HL-60 (cell line): ENCODE measurements around the gene SNRPD2.

ENCODE experiments used
- DNase-seq, 2 experiments: peaks; one replicate each; pipeline ENCODE4 v3.0.0-alpha.2; 2010 to 2020; ENCODE audit warnings: low read depth in 1 of 2, low spot score in 1 of 2
- H3K27ac ChIP-seq: fragments of 250-450 bp; sonication (Bioruptor Pico); replicated peaks from 2 replicates; pipeline ENCODE4 v1.5.1; 2020; ENCODE audit warnings: mild to moderate bottlenecking, moderate library complexity
- H3K27me3 ChIP-seq: fragments of 250-450 bp; sonication (Bioruptor Pico); 2 replicates; pipeline ENCODE4 v1.5.1; 2021; ENCODE audit warnings: mild to moderate bottlenecking, moderate library complexity; ENCODE audit not compliant: insufficient read depth, poor library complexity, severe bottlenecking
- H3K4me3 ChIP-seq: replicated peaks from 2 replicates; pipeline ENCODE4 v1.5.1; 2011; ENCODE audit warnings: mild to moderate bottlenecking, control low read depth, low read length; ENCODE audit not compliant: insufficient read depth
- GABPA ChIP-seq: IDR thresholded peaks from 2 replicates; pipeline ENCODE4 v1.6.1; 2012; ENCODE audit warnings: low read depth
- POLR2AphosphoS5 ChIP-seq: IDR thresholded peaks from 2 replicates; pipeline ENCODE4 v1.6.1; 2012; ENCODE audit warnings: low read depth
- SPI1 ChIP-seq: IDR thresholded peaks from 2 replicates; pipeline ENCODE4 v1.6.1; 2012; ENCODE audit warnings: low read depth, mild to moderate bottlenecking, borderline replicate concordance
- TF ChIP-seq, protein P1 (sequence below): IDR thresholded peaks from one replicate; pipeline ENCODE4 v1.5.1; 2011; ENCODE audit warnings: low read length, control low read depth, inconsistent platforms; ENCODE audit not compliant: insufficient read depth
- TF ChIP-seq, protein P2 (sequence below): IDR thresholded peaks from 2 replicates; pipeline ENCODE4 v1.6.1; 2012; ENCODE audit warnings: low read depth; ENCODE audit not compliant: insufficient replicate concordance

The SNRPD2 gene

DNA sequence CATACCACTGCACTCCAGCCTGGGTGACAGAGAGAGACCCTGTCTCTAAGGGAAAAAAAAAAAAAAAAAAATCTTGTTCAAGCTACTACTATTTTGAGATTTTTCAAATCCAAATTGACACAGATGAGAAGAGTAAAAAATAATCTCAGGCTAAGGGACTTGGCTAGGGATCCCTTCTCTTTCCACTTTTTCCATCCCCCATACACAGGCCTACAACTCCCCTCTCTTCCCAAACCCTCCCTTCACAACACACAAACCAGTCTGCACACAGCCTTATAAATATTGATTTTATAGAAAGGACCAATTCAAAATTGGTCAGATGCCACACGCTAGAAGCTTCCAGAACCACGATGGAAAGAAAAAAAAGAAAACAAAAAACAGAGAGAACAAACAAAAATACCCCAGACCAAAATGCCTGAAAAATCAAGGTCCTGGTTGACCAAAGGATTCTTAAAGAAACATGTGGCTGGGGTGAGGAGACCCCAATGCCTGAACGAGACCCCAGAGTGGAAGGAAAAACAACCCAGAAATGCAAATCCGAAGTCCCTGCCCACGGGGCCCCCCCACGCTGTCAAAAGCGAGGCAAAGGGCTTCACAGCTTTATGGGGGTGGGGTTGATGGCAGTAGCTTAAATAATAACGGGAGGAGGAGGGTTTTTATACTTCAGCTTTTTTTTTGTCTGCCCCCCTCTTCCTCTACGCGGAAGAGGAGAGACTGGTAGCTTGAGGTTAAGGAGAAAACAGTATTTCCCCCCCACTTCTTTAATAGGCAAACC, 18.8 kb upstream of the SNRPD2 start:
- H3K27ac ChIP-seq: no peak overlapping the region
- TF ChIP-seq POLR2AphosphoS5: no peak
- TF ChIP-seq, protein P1, sequence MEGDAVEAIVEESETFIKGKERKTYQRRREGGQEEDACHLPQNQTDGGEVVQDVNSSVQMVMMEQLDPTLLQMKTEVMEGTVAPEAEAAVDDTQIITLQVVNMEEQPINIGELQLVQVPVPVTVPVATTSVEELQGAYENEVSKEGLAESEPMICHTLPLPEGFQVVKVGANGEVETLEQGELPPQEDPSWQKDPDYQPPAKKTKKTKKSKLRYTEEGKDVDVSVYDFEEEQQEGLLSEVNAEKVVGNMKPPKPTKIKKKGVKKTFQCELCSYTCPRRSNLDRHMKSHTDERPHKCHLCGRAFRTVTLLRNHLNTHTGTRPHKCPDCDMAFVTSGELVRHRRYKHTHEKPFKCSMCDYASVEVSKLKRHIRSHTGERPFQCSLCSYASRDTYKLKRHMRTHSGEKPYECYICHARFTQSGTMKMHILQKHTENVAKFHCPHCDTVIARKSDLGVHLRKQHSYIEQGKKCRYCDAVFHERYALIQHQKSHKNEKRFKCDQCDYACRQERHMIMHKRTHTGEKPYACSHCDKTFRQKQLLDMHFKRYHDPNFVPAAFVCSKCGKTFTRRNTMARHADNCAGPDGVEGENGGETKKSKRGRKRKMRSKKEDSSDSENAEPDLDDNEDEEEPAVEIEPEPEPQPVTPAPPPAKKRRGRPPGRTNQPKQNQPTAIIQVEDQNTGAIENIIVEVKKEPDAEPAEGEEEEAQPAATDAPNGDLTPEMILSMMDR: no peak
- TF ChIP-seq GABPA: no peak
- TF ChIP-seq, protein P2, sequence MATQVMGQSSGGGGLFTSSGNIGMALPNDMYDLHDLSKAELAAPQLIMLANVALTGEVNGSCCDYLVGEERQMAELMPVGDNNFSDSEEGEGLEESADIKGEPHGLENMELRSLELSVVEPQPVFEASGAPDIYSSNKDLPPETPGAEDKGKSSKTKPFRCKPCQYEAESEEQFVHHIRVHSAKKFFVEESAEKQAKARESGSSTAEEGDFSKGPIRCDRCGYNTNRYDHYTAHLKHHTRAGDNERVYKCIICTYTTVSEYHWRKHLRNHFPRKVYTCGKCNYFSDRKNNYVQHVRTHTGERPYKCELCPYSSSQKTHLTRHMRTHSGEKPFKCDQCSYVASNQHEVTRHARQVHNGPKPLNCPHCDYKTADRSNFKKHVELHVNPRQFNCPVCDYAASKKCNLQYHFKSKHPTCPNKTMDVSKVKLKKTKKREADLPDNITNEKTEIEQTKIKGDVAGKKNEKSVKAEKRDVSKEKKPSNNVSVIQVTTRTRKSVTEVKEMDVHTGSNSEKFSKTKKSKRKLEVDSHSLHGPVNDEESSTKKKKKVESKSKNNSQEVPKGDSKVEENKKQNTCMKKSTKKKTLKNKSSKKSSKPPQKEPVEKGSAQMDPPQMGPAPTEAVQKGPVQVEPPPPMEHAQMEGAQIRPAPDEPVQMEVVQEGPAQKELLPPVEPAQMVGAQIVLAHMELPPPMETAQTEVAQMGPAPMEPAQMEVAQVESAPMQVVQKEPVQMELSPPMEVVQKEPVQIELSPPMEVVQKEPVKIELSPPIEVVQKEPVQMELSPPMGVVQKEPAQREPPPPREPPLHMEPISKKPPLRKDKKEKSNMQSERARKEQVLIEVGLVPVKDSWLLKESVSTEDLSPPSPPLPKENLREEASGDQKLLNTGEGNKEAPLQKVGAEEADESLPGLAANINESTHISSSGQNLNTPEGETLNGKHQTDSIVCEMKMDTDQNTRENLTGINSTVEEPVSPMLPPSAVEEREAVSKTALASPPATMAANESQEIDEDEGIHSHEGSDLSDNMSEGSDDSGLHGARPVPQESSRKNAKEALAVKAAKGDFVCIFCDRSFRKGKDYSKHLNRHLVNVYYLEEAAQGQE: no peak
- no peak for TF ChIP-seq SPI1
- no peak overlapping the region for H3K4me3 ChIP-seq
- no peaks in the 10 kb centered on the region for H3K27me3 ChIP-seq
- no peak for DNase-seq

DNA sequence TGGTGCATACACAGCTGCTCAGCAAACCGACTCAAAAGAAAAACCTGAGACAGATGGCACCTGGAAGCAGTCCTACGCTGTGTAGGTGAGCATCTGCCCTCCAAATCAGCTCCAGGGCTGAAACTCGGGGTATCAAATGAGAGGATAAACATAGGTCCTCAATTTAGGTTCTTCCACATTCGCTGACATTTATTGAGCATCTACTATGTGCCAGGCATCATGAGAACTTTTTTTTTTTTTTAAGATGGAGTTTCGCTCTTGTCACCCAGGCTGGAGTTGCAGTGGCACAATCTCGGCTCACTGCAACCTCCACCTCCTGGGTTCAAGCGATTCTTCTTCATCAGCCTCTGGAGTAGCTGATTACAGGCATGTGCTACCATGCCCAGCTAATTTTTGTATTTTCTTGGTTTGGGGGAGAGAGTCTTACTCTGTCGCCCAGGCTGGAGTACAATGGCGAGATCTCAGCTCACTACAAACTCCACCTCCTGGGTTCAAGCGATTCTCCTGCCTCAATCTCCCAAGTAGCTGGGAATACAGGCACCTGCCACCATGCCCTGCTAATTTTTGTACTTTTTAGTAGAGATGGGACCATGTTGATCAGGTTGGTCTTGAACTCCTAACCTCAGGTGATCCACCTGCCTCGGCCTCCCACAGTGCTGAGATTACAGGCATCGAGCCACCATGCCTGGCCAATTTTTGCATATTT, 14.1 kb upstream of the SNRPD2 start:
- no peaks in the 10 kb centered on the region for H3K27me3 ChIP-seq
- TF ChIP-seq, protein P2: no peak
- TF ChIP-seq, protein P1: no peak
- TF ChIP-seq SPI1 (no peak), GABPA (no peak), POLR2AphosphoS5 (no peak)
- no peak overlapping the region for H3K27ac ChIP-seq
- no peak overlapping the region for H3K4me3 ChIP-seq
- DNase-seq: no peak

DNA sequence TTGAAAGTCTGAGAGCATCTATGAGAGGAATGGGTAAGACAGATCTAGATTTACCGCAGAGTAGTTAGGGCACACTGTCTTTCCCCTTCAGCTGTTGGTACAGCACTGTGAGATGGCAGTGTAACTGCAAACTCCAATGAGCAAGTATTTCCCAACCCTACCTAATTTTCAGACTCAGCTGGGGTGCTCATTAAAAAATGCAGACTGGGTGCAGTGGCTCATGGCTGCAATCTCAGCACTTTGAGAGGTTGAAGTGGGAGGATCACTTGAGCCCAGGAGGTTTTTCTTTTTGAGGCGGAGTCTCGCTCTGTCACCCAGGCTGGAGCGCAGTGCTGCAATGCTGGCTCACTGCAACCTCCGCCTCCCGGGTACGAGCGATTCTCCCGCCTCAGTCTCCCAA, 13.4 kb upstream of the SNRPD2 start:
- TF ChIP-seq POLR2AphosphoS5 (no peak), GABPA (no peak), SPI1 (no peak)
- TF ChIP-seq, protein P1: no peak
- TF ChIP-seq, protein P2: no peak
- DNase-seq: no peak
- H3K27ac ChIP-seq: no peak overlapping the region
- no peak overlapping the region for H3K4me3 ChIP-seq
- H3K27me3 ChIP-seq: no peaks in the 10 kb centered on the region
